NCI-H1436 (cell line): Measurements from ENCODE around the gene CMTM5.

Experiments
- DNase-seq: peaks from one replicate; lab custom pipeline; 2025; lab: John Stamatoyannopoulos, UW

CMTM5 gene

DNA sequence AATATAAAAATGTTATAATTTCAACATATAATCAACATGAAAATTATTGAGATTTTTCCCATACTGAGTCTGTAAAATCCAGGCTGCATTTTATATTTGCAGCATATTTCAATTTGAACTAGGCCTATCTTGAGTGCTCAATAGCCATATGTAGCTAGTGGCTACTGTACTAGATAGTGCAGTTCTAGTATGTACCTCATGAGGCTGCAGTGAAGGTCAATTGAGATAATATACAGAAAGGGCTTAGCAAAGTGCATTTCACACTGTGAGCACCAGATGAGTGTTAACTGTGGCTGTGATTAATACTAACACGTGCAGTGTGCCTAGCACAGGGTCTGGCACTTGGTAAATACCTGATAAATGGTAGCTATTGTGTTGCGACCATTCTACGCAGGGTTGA is 18.8 kb upstream of the CMTM5 start:
- no peak for DNase-seq

DNA sequence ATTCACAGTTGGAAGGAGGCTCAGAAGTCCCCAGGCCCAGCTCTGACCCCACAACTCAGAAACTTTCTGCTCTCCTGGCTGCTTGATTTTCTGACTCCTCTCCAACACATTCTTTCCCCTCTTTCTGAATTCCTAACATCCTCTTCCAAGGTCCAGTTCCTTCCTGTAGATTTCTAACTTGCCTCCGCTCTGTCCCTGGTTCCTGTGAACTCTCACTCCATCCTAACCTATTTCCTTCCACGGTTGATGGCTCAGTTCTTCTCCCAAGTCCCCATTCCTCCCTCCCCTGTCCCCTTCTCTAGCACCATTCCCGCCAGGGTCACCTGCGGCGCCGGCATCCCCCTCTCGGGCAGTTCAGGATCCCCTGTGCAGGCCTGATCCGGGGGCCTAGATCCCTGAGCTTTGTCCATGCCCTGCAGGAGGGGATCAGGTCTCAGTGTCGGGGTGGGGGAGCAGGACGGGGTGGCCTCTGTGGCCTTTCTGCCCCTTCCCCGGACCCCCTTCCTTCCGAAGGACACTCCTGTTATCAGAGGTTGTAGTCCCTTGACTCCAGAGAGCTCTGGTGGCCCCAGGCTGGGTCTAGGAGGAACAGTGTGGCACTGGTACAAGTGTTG is 18.2 kb upstream of the CMTM5 start:
- no peak for DNase-seq

DNA sequence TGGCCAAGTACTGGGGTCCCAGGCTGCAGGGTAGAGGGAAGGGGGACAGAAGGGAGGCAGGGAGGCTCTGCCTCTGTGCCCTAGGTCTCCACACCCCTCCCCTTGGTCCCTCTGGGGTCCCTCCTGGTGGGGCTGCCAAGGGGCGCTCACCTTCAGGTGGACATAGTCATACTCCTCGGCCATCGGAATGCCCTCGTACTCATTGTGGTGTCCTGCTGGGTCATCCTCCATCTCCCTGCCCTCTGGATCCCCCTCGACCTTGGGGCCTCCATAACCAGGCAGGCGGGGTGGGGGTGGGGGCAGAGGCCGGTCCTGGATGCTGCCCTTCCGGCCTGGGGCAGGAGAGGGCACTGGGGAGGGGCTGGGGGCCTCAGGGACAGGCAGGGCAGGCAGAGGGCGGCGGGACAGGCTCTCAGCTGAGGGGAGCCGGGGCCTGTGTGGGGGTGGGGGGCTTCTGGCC is 17.6 kb upstream of the CMTM5 start:
- no peak for DNase-seq

DNA sequence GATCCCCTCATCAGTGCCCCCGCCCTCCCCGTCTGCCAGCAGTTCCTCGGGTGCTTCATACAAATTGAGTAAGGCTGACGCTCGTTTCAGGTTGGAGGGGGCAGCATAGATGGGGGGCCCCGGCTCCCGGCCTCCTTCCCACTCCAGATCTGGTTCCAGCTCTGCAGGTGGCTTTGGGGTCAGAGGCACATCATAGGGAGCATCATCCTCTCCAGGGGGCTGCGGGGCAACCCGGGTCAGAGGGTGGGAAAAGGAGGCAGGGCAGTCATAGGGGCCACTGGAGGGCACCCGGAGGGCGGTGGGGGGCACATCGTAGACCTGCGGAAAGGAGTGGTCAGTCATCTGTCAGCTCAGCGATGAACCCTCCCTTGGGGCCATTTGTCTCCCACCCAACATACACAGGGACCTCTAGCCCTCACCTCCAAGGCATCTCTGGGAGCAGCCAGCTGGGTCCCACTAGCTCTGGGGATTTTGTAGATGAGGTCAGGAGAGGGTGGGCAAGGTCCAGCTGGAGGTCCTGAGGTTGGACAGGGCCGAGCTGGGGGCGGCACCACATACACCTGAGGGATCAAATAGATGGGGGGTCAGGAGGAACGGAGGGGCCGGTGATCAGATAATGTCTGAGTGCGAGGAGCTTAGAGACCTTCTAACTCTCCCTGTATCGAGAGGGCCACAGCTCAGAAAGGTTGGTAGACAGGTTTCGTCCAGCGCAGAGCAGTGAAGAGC is 17.0 kb upstream of the CMTM5 start:
- no peak for DNase-seq

DNA sequence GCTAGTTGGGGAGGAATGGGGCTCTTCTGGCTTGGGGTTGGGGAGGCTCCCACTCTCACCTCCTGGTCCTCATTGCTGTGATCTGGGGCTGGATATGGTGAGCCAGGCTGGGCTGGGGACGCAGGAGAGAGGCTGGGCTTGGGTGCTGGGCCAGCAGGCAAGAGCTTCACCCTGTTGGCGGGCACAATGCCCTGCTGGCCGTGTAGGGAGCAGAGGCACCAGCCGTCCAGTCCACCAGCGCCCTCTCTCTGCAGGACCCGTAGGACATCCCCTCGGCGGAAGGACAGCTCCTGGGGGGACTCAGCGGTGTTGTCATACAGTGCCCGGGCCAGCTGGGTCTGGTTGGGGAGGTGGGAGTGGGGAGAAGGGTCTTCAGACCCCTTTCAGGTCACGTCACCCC is 16.4 kb upstream of the CMTM5 start:
- no peak for DNase-seq

DNA sequence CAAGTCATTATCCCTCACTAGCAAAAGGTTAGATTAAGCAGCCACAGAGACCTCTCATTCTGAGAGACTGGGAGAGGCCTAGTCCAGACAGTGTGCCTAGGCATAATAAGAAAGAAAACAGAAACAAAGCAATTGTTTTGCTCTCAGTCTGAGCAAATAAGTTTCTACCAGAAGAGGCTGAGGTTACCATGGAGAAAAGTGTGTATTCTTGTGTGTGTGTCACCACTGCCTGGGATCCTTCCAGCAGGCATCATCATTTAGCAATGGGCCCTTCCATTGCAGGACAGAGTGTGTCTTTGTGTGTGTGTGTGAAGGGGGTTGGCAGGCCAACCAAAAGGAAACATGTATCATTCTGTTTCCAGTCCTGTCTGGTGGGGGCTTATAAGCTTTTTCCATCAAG is 15.5 kb upstream of the CMTM5 start:
- DNase-seq: no peak

DNA sequence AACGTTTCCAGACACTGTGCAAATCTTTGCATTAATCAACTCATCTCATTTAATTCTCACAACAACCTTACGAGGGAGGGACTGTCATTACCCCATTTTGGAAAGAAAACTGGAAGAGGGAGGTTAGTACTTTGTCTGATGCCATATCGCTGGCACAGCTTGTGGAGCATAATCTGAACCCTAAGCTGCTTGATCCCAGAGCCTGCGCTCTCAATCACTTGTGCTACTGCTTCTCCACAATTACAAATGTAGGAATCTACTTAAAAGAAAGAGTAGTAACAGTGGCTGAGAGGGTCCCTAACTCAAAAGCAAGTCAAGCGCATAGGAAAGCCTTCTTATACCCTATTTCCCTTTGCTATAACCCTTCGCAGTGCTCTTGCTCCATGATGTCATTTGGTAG is 15.1 kb upstream of the CMTM5 start:
- DNase-seq: no peak

DNA sequence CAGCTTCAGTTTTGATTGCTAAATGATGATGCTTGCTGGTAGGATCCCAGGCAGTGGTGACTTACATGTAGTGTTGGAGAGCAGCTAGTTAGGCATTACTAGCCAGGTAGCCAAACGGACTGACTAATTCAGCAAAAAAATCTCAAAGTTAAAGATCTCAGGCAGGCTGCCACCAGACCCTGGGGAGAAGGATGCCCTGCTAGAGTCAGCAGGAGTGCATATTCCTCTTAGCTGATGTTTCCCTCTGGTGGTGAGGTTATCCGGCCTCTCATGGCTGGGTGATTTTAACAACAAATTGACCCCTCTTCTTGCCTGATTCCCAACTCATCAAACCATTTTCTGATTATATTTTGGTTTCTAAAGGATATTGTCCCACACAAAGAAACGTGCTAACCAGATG is 14.6 kb upstream of the CMTM5 start:
- no peak for DNase-seq

DNA sequence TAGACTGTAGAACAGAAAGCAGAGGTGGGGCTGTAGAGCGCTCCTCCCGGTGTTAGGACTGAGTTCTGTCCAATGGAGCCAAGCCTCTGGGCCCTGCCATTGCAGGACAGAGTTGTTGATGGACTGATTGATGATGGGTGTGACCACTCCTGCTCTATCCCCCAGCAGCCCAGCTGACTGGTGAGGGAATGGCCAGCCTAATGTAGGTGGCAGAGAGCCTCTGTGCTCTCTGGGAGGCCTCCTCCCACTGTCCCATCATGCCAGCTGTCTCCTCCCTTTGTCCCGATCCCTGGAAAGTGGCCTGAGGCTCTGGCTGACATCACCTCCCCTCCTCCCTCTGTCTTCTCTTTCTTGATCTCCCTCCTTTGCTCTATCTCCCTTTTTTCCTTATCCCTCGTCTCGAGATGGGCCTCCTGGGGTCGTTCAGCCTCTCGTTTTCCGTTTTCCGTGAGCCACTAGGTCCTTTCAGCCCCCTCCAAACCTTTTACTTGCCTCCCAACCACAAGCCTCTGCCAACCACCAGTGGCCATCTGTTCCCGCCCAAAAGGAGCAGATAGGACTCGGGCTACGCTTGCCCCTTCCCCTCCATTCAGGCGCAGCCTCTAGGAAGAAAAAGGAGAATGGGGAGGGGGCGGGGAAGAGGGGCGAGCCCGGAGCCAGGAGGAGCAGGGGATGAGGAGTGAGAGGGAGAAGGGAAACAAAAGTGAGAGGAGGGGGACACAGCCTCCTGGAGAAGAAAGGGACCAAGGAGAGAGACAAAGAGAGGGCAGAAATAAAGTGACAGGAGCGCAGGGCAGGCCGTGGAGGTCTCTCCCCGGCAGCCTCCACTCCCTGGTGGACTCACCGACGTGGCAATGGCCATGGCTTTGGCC is 12.4 kb upstream of the CMTM5 start:
- no peak for DNase-seq

DNA sequence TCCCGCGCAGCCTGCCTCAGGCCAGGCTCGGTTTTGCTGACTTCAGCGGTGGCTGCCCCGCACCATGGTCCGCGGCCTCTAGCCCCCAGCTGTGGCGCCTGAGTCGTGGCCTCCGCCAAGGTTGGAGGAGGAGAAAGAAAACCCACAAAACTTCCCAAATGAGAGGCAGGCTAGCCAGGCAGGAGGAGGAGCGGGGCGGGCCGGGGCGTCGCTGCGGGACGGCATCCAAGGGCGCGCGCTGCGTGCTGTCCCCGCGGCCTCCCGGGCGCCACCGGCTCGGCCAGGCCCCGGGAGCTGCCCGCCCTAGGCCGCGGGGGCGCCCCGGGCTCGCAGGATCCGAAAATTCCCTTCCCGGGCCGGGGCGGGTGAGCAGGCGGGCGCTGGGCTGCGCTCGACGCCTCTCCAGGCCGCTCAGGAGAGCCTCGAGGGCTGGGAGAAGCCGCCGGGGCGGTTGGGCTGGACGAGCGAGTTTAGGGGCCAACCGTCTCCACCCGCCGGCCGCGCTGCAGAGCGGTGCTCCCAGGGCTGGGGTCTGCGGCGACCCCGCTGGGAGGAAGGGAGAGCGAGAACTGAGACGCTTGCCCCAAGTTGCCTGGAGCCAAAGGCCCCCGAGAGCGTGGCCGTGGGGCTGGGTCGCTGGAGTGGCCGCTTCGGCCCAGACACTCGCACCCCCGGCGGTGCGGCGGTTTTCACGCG is 11.7 kb upstream of the CMTM5 start, which contains the start of gene EFS:
EFS (minus strand) TSS at position 137 of the 696 bp plus-strand sequence. CDS start 147 bp downstream, outside the sequence.
- DNase-seq: no peak

DNA sequence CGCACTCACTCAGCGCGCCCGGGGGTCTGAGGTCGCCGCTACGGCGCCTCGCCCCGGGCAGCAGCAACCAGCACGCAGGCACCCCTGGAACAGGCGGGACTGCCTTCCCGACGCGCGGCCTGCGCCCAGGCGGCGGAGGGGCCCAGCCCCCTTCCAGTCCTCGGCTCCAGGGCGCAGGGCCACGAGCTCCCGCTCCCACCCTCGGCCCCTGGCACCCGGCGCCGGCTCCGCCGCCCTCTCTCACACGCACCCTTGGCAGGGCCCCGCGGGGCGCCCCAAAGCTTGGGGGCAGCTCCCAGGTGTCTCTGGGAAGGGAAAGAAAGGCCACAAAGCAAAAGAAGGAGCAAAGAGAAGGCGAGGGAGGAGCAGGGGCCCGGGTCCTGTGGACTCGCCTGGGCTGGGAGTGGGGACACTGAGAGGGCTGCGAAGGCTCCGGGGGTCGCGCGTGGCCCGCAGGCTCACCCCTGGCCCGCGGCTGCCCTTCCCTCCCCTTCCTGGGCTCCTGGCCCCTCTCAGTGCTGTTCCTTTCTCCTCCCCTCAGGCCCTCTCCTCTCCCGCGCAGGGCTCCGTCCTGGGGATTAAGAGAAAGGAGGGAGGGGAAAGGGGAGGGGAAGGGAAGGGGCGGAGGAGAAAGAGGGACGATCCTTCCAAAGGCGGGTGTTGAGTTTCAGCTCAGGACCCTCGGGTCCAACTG is 11.0 kb upstream of the CMTM5 start:
- DNase-seq: peak; percentile 63

DNA sequence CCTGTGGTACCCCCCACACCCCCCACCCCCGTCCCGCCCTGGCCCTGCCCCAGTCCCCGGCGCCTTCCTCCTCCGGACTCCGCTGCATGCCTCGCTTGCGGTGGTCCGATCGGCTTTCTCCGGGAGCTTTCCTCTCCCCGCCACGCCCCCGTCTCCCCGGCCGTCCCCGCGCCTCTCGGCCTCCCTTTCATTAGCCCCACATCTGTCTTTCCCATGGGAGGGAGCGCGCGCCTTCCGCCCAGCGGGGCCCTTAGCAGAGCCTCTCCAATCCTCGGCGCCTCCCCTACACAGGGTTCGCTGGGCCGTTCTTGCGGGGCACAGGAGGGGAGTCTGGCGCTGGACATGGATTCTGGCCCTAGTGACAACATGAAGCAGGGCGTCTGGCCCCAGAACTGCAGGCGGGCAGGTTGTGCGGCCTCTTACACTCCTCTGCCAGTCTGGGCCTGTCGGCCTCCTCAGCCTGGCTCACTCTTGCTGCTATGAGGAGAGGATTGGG is 10.4 kb upstream of the CMTM5 start:
- DNase-seq: peak; percentile 65

DNA sequence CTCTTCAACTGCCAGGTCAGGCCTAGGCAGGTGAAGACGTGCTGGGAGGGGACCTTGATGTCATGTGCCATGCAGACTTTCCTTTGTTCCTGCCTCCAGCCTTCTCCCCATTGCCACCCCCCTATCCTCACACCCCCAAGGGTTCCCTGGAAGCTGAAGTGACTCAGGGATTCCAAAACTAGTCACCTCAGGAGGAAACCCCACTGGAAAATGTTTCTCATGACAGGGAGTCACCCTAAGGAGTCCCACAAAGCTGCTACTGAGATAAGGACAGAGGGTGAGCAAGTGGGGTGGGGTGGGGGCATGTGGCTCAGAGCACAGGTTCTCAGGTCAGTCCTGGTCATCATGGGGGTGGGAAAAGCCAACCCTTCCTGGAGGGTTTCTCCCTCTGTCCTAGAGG is 6.6 kb upstream of the CMTM5 start:
- DNase-seq: no peak

DNA sequence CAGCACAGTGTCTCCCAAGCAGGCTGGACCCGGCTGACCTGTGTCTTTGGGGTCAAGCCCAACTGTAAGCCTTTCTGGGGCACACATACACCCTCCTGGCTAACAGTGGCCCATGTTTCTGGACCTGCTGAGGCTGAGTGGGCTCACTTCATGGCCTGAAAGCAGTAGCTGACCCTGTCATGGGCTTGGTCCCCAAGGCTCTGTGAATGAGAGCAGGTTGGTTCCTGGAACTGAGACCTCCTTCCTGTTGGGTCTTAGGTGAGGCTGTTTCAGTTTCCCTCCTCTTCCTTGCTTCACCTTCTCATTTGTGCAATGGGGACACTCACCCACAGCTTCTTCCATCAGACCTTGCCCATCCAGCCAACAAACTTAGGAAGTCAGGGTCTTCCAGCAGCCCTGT is 5.0 kb upstream of the CMTM5 start:
- no peak for DNase-seq

DNA sequence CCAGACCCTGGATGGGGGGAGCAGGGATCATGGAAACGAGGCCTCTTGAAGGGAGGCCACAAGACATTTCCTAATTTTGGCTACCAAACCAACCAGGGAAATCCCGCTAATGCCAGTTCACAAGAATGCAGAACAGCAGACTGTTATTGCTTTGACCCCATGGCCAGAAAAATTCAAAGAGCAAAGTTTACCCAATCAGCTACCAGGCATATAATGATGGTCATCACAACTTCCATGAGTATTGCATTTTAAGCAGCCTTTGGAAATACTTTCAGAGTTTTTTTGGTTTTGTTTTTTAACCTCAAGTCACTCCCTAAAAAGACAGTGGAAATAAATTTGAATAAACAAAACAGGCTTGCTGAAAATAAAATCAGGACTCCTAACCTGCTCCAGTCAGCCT is 4.3 kb upstream of the CMTM5 start, which contains the start of gene IL25:
IL25 (plus strand) TSS at position 301 of the 400 bp plus-strand sequence.
- DNase-seq: no peak

DNA sequence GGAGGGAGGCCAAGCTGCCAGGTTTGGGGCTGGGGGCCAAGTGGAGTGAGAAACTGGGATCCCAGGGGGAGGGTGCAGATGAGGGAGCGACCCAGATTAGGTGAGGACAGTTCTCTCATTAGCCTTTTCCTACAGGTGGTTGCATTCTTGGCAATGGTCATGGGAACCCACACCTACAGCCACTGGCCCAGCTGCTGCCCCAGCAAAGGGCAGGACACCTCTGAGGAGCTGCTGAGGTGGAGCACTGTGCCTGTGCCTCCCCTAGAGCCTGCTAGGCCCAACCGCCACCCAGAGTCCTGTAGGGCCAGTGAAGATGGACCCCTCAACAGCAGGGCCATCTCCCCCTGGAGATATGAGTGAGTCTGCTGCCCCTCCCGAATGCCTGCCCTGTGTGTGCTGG is 3.8 kb upstream of the CMTM5 start:
- DNase-seq: no peak

DNA sequence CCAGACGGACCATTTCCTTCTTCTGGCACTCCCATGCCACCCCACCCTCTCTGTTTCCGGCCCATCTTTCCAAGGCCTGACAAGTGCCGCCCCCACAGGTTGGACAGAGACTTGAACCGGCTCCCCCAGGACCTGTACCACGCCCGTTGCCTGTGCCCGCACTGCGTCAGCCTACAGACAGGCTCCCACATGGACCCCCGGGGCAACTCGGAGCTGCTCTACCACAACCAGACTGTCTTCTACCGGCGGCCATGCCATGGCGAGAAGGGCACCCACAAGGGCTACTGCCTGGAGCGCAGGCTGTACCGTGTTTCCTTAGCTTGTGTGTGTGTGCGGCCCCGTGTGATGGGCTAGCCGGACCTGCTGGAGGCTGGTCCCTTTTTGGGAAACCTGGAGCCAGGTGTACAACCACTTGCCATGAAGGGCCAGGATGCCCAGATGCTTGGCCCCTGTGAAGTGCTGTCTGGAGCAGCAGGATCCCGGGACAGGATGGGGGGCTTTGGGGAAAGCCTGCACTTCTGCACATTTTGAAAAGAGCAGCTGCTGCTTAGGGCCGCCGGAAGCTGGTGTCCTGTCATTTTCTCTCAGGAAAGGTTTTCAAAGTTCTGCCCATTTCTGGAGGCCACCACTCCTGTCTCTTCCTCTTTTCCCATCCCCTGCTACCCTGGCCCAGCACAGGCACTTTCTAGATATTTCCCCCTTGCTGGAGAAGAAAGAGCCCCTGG is 1.2 kb upstream of the CMTM5 start:
- no peak for DNase-seq

DNA sequence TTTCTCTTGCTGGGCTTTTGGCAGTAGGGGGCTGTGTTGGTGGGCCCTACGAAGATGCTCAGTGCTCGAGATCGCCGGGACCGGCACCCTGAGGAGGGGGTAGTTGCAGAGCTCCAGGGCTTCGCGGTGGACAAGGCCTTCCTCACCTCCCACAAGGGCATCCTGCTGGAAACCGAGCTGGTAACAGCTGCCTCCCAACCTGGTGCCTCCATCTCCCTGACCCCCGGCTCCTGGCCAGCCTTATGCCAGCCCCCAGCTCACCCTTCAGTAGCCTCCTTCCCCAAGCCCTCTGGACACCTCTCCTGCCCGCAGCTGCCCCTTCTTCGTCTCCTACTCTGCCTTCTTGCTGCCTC is 328 bp downstream of the CMTM5 start:
- DNase-seq: no peak

DNA sequence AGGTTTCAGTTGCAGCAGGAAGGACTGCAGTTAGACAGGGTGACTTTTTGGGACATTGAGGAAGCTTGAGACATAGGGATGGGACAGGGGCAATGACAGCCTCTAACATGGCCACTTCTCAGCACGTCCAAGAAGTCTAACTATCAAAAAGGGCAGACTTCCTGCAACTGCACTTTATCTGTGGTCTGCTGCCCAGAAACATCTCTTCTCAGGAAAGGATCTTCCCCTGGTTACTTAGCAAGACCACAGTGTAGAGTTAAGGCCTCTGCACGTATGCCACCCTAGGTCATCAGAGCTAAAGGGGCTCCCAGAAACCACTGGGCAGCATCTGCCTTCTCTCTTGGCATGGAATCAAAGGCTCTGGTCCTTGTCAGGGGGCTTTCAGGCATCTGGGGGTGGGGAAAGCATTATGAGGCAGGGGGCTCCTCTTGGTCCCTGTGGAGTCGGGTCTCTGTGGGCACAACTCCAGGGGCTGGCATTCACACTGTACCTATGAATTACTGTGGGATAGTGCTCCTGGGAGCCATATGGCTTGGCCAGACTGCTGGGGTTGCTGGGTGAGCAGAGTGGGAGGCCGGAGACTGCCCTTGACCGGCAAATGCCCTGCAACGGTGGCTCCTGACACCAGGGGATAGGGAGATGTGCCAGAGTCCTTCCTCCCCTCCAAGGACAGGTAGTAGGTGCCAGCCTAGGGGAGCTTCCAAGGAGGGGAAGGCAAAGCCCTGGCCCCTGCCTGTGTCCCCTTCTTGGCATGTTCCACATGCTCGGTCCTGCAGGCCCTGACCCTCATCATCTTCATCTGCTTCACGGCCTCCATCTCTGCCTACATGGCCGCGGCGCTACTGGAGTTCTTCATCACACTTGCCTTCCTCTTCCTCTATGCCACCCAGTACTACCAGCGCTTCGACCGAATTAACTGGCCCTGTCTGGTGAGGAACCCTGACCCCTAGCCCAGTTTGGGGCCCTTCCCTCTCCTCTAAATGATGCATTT is 1.0 kb downstream of the CMTM5 start:
- DNase-seq: no peak
